NCI-H2029 (cell line): ENCODE measurements around the gene ARHGAP12.

ENCODE experiments used
- DNase-seq: peaks from one replicate; lab custom pipeline; 2025; lab: John Stamatoyannopoulos, UW

Gene ARHGAP12

DNA sequence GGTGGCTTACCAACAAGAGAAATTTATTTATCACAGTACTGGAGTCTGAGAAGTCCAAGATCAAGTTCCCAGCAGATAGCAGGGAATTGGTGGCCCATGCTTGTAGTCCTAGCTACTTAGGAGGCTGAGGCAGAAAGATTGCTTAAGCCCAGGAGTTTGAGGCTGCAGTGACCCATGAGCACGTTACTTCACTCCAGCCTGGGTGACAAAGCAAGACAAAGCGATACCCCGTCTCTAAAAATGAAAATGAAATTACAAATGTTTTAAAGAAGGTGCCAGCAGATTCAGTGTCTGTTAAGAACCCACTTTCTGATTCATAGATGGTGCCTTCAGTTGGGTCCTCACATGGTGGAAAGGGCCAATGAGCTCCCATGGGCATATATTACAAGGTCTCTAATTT is 20.6 kb upstream of the ARHGAP12 start:
- no peak for DNase-seq

DNA sequence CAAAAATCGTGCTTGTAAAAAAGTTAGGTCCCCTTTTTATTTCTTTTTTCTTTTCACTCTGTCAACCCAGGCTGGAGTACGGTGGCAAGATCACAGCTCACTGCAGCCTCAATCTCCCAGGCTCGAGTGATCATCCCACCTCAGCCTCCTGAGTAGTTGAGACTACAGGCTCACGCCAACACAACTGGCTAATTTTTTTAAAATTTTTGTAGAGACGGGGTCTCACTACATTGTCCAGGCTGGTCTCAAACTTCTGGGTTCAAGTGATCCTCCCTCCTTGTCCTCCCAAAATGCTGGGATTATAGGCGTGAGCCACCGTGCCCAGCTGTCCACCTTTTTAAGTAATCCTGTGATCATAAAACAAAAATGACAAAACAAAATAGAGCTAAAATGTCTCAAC is 19.4 kb upstream of the ARHGAP12 start:
- DNase-seq, result no peak

DNA sequence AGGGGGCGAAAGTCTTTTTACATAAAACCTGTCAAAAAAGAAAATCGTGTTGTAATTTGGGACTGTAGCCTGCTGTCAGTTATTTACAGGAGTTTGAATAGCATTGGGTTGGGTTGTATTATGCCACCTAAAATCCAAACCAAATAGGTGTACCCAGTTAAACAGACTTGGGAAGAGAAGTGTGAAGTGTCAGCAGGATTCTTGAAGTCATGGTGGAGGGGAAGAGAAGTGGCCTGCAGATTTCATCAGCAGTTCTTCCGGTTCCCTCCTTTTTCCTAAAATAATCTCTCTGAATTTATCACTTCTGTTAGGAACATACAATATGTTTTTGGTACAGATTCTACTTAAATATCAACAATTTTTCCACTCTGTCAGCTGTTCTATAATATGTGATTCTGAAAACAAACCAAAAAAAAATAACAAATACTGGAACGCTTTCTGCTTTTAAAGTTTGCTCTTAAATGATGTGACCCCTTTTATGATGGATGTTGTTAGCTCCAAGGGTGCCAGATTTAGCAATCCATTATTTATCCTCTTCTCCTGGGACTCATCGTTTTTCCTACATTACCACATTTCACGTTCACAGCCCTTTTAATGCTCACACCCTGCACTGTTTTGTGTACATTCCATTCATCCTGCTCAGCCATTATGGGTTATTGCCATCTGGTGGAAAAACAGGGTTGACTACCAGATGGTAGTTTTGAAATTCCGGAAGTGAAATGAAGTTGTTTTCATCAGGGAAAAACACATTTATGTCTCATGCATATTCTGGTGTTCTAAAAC is 18.7 kb upstream of the ARHGAP12 start:
- DNase-seq, result no peak

DNA sequence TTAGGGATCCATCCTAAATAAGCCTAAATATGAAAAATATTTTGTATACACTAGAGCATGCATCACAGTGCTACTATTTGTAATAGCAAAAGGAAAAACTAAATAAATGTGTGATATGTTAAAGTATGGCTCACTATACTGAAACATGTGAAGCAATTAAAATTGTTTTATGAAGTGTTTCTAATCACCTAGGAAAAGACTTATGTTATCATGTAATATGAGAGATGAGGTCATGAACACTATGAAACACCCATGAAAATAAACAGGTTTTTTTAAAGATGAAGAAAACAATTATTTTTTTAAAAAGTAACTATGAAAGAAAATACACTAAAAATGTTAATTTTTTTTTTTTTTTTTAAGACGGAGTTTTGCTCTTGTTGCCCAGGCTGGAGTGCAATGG is 16.8 kb upstream of the ARHGAP12 start:
- no peak for DNase-seq

DNA sequence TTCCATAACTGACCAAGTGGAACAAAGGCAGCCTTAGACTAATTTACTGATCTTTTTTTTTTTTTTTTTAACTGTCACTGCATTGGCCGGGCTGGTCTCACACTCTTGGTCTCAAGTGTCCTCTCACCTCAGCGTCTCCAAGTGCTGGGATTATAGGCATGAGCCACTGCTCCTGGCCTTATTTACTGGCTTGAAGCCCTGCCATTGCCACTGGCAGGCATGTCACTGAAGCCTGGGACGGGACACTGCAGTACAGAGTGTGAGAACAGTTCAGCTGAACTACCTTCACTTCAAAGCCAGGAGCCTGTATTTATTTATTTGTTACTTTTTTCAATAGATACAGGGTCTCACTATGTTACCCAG is 15.4 kb upstream of the ARHGAP12 start:
- no peak for DNase-seq

DNA sequence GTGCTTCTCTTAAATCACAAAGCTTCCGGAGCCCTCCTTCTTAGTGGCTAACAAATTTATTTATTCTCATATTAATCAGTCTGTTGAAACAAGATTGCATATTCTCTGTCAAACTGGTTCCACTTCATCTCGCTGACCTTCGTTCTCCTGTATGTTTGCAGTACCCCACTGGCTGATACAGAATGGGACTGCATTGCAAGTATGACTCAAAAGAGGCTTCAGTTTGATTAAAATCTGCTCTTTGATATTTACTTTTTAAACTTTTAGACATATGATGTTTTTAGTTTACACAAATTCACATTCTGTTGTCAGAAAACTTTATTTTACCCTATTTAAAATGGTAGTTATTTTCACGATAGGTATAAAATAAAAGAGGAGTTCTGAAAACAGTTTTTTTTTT is 14.3 kb upstream of the ARHGAP12 start:
- DNase-seq, result no peak

DNA sequence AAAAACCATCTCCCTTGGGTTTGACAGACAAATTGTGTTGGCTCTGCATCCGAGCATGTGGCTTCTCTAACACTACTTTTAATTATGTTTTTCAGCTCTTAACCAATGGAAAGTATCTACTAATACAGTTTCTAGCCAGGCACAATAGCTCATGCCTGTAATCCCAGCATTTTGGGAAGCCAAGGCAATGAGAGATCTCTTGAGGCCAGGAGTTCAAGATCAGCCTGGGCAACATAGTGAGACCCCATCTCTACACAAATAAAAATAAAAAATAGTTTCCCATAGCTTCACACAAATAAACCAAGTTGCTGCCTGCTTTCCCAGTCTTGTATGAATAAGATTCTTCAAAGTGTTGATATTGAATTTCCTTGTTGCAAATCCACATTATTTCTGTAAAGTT is 13.8 kb upstream of the ARHGAP12 start:
- no peak for DNase-seq

DNA sequence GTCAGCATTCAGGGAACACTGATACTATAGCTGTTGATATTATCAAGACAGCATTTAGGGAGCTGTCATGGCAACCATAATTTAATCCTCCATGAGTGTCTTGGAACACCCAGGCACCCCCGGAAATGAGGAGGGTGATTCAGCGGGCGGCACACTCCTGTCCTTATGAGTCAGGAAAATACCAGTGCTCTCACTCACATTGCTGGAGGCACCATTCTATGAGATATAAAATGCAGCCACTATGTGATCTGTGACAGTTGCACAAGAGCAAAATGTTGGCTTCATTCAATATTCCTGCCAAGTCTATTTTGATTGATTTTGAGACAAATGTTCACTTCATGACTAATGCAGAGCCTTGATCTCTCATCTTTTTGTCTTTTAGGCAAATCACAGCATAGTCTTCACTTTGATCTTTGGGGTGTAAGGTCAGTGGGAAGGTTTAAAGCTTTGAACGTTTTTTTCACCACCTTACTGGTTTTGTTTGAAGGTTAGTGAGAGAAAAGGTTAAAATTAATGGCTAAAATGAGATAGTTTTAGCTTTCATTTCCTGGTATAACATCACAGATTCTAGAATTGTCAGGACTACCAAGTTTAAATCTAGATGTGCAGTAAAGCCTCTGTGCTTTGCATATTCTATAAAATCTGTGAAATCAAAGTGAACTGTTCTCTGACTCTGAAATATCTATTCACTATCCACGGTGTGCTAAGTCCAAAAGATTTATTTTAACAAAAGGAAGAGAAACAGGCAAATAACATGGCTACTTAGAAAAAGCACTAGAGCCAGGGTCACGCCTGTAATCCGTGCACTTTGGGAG is 12.4 kb upstream of the ARHGAP12 start:
- no peak for DNase-seq

DNA sequence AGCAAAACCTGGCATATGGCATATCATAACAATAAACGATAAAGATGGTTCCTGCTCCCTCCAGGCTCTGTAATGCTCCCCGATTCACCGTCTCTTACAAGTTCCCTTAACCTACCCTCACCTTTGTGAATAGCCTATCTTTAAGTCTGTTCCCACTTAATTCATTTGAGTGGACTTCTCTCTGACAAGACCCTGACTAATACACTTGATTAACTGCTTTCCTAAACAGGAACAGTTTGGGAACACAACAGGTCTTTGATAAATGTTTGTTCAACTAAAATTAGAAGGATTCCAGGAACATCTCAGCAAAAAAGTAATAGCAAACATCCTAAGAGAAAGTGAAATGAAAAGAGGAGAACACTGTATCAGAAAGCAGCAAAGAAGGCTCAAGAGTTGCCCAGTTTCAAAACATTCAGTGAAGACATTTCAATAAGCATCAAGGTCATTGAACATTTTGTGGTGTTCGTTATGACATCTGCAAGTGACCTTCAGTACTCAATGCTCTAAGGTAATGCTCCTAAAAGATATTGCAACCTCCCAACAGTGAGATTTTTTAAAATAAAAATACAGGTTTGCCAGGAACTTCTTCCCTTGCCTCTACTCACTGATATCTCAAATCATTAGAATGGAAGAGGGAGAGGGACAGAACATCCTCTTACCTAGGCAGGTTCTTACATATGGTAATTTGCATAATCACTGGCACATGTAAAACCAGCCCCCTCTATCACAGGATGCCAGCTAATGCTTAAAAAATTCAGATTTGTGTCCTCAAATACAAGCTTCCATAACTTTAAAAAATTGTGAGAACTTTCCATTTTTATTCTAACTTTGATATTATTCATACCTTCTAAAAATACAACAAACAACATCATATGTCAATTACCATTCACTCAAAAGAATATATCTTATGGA is 11.4 kb upstream of the ARHGAP12 start:
- DNase-seq, result no peak

DNA sequence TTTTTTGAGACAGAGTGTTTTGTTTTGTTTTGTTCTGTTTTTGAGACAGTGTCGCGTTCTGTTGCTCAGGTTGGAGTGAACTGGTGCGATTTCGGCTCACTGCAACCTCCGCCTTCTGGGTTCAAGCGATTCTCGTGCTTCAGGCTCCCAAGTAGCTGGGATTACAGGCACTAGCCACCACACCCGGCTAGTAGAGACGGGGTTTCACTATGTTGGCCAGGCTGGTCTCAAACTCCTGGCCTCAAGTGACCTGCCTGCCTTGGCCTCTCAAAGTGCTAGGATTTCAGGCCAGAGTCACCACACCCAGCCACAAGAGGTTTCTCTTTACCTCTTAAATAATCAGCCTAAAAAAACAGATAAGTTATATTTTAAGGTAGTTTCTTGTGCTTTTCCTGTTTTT is 8.7 kb upstream of the ARHGAP12 start:
- no peak for DNase-seq

DNA sequence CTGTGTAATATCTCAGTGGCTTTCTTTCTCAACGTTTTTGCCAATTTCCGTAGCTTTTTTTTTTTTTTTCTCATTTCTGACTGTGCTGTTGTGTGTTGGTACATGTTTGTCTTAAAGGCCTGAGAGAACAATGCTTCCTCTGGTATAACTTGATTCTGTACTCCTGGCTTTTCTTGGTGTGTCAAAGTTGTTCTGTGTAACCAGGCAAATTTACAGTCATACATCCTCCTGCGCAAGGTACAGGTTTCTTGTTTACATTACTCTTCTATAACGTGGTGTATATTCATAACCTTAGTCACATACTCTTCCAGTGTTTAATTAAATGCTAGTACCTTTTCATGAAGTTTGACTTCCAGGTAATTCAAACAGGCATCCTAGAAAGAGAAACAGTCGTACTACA is 8.3 kb upstream of the ARHGAP12 start:
- DNase-seq, result no peak

DNA sequence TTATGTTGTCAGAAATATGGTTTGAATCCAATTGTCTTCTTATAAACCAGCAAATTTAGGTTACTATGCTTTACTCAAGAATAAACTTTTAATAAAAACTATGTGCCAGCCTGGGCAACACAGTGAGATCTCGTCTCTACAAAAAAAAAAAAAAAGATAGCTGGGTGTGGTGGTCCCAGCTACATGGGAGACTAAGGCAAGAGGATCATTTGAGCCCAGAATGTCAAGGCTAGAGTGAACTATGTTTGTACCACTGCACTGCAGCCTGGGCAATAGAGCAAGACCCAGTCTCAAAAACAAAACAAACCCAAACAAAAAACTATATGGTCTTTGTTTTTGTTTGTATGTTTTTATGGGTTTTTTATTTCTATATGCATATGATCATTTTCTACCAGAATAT is 7.5 kb upstream of the ARHGAP12 start:
- no peak for DNase-seq

DNA sequence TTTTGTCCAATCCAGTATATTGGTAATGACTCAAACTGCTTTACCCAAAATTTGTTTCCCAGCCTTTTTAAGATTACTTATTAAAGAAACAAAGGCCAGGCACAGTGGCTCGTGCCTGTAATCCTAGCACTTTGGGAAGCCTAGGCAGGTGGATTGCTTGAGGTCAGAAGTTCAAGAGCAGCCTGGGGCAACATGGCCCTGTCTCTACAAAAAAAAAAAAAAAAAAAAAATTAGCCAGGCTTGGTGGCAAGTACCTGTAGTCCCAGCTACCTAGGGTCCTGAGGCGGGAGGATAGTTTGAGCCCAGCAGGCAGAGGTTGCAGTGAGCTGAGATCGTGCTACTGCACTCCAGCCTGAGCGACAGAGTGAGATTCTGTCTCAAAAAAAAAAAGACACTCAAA is 7.0 kb upstream of the ARHGAP12 start:
- no peak for DNase-seq

DNA sequence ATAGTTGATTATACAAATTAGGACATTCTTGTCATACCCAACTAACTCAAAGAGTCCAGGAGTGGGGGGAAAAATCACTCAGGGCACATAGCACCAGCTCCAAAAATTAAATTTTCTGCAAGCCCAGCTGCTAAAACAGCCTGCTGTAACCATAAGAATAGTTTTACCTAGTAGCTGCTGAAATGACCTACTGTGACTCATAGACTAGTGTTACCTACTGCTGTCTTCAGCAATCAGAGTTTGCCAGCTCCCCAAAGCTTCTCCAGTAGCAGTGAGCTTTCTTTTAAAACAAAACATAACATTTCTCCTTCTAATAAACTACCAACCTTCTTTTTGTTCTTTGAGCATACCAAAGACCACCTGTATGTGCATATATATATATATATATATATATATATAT is 4.2 kb upstream of the ARHGAP12 start:
- DNase-seq, result no peak

DNA sequence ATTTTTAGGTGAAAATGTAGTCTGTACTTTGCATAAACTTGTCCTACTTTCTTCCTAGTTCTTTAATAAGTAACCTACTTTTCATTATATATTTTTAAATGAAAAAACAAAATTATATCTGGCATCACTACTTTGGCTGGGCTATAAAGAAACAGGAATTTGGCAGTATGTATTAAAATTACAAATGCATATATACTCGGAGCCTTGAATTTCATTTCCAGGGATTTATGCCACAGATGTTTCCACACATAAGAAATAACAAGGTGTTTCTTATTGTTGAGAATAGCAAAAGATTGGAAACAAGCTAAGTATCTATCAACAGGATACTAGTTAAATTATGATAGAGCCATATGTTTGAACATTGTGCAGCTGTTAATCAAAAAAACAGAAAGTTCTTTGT is 2.2 kb upstream of the ARHGAP12 start:
- no peak for DNase-seq

DNA sequence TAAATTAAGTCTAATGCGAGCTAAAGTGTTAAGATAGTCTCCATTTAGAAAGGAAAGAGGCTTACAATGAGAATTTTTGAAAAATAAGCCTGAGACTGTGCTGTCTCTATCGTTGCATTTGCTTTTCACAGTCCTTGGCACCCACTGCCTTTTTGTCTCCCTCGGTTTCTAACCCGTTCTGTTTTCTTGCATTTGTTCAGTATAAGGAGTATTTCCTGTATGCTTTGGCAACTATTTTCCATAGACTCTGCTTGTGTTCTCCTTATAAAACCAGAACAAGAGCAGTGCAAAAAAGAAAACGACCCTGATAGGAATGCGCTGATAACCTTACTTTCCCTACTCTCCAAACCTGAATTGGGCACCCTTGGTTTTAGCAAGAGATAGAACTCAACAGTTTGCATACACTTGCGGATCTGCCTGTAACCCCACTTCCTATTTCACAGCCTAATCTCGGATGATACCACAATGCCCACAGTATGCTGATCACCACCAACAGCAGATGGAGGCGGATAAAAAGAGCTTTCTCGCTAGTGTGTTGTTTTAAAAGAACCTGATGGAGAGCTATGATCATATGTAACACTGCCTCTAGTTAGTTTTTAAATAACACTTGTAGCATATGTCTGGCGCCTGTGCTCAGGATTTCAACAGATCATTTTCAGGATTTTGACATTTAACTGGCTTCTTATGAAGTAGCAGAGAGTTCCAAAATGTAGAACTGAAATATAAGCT is 1.6 kb upstream of the ARHGAP12 start:
- DNase-seq, result no peak

DNA sequence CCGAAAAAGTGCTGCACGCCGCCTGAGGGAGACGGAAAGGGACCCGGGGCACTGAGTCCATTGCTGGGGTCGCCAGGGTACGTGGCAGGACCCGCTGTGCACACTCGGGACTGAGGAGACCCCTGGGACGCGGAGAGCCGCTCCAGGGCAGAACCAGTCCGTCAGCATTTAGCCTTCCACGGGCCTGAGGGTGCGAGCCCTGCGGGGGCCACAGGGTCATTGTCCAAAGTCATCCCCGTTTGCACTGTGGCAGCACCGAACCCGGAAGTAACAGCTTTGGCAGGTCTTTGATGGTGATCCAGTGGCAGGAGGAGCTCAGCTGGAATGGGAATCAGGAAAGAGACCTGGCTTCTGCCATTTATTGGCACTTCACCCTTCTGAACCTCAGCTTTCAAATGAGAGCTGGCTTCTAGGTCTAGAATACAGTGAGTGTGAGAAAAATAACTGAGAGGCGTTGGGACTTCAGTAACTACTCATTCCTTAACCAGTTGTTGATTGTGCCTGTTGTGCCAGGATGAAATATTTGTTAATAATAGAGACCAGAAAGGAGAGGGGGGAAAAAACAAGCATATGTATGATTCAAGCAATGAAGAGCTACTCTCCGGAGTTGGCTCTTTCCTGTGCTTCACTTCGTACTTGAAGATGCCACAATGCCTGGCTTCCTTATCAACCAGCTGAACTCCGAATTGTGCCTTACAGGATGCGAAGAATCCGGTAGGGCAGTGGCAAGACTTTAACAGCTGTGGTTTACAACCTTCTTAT is 811 bp upstream of the ARHGAP12 start:
- DNase-seq, result no peak

DNA sequence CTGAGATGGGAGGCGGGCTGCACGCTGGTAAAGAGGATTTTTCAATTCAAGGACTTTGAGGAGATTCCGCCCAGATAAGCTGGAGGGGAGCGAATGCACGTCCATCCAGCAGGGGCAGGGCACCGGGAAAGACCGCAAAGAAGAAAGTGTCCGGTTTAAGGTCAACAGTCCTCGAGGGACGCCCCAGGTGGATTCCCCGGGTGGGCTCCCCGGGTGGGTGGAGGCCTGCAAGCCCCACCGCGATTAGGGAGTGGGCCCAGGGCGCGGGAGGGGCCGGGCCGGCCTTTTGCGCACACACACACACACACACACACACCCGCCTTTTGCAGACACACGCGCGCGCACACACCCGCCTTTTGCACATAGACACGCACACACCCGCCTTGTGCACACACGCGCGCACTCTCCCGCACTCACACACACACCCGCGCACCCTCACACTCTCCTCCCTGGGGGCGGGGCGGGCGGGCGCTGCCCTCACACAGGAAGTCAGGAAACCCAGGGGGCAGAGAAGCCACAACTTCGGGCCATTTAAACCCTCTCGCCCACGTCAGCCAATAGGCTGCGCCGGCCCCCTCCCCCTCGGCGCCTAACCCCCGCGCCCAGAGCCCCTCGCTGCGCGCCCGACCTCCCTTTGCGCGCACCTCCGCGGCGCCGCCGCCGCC is 615 bp downstream of the ARHGAP12 start:
- no peak for DNase-seq

DNA sequence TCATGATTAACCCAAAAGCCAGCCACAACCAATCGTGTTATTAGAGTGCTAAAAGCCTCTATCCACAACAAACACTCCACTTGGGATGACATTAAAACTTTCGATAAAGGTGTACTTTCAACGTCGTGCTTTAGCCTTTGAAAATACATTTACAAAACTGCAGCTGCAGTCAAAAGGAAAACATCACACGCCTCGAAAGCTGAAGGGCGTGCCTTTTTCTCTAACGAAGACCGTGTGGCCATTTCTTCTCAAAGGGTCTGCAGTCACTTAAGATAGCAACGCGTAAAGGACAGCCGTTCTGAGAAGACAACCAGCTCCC is 1.1 kb downstream of the ARHGAP12 start:
- no peak for DNase-seq

DNA sequence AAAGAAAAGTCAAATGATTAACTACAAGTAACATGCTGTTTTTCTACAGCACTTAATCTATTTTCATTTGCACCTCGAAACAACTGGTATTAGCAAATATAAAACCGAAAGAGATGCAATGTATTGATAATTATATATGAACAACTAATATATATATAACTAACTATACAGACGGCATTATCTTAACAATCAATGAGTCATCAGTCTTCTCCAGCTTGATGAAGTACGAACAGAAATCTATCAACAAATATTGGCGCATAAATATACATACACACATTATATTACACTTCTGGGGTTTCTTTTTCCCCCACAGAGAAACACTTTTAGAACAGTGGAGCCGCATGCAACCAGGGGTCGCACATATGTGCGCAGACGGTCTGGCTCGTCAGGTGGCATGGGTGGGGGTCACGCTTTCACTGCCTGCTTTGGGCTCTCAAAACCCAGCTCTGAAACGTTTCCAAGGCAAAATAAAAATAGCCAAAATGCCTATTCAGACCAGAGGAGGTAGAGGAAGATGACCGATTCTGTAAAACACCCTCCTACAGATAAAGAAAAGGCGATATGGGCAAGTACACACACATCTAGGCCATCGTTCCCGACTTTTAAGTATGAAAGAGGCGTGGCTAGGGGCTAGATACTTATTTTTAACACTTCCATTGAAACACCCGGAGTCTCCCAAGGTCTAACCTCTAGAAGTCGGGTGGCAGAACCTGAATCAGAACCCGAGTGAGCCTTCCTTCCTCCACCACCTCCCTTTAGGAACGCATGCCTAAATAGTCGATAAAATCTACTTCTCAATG is 1.7 kb downstream of the ARHGAP12 start:
- no peak for DNase-seq
